ENCODE results near the gene FAM124A. TPM values are rescaled to one million over a fixed set of nuclear protein-coding genes. Genes with fewer than 3 reads are reported as not detected.
A peak's percentile ranks its signal among the peaks of the same experiment; 100 is the strongest.

Gene FAM124A
- total and polyA plus RNA-seq, 2 of the 8 experiments (the other 6 are each of a cell fraction or from before 2014, with no cell fraction given) = 40.7 to 49.9 TPM

GRCh38 chr13:51222037-51222685 is at the start of gene FAM124A (continued):
- TF ChIP-seq SIN3A (conservative IDR thresholded peaks at IDR 0.05 in 1 of 2, IDR thresholded peaks at IDR 0.05 in 1 of 2; ENCODE audit: low read depth in 1 of 2, low read length in 2 of 2) (peak in 1 of 2 experiments; percentile 24; a peak in 1 of 4 replicates), ATF2 (IDR thresholded peaks at IDR 0.05; ENCODE audit: low read length) (no peak), PHF8 (conservative IDR thresholded peaks at IDR 0.05; ENCODE audit: low read depth, low read length) (no peak; the same call in 1 of the 2 replicates), SUZ12 (IDR thresholded peaks at IDR 0.05; ENCODE audit: low read length) (no peak), USF2 (IDR thresholded peaks at IDR 0.05; ENCODE audit: low read length) (no peak), GTF2F1 (IDR thresholded peaks at IDR 0.05; ENCODE audit: borderline replicate concordance, low read depth, low read length) (no peak), CTCF (IDR thresholded peaks at IDR 0.05; ENCODE audit: control extremely low read depth in 1 of 3, insufficient read depth in 1 of 3, low read depth in 1 of 3, low read length in 3 of 3) (peak; percentile 10 to 71 (median 46); a peak in 3 of 4 replicates), CBX5 (IDR thresholded peaks at IDR 0.05; ENCODE audit: low read depth, low read length) (no peak), KDM5A (IDR thresholded peaks at IDR 0.05; ENCODE audit: low read length) (no peak), RNF2 (IDR thresholded peaks at IDR 0.05; ENCODE audit: borderline replicate concordance, low read depth, low read length, missing control alignments, poor library complexity, severe bottlenecking) (no peak), CHD2 (IDR thresholded peaks at IDR 0.05; ENCODE audit: low read length) (no peak), SAP30 (IDR thresholded peaks at IDR 0.05; ENCODE audit: insufficient read depth, insufficient replicate concordance, low read length) (no peak), SP1 (IDR thresholded peaks at IDR 0.05; ENCODE audit: low read depth, low read length) (no peak), RBBP5 (IDR thresholded peaks at IDR 0.05; ENCODE audit: borderline replicate concordance, low read depth, low read length) (peak; percentile 54), YY1 (IDR thresholded peaks at IDR 0.05; ENCODE audit: low read depth, low read length) (no peak), EGR1 (IDR thresholded peaks at IDR 0.05; ENCODE audit: borderline replicate concordance, low read depth, low read length) (no peak), CHD1 (IDR thresholded peaks at IDR 0.05; ENCODE audit: low read depth, low read length) (no peak), BRCA1 (IDR thresholded peaks at IDR 0.05; ENCODE audit: low read depth, low read length) (no peak), TCF12 (IDR thresholded peaks at IDR 0.05; ENCODE audit: low read depth, low read length) (no peak)

All from H1 (cell line).